ENCODE measurements around the gene ITPKB. TPM values are rescaled to one million over a fixed set of nuclear protein-coding genes. Genes with fewer than 3 reads are reported as not detected.

ITPKB gene
- total RNA-seq, 1 donor from 2014 or later, result 44.1 TPM

DNA sequence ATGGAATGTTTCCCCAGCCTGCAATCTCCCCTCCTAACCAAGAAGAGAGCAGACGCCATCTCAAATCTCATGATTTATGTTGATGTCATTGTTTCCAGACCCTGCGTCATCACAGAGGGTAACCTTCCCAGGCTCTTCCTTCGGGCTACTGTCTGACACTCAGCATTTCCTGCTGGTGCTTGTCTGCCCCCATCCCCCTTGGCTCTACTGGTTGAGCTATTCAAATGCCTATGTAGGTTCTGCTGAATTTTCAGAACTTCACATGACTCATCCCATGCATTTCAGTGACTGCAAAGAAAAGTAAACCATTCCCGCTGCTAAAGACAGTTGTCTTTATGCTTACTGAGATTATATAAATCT lies 24.8 kb upstream of the ITPKB start:
- TF ChIP-seq, protein P1, sequence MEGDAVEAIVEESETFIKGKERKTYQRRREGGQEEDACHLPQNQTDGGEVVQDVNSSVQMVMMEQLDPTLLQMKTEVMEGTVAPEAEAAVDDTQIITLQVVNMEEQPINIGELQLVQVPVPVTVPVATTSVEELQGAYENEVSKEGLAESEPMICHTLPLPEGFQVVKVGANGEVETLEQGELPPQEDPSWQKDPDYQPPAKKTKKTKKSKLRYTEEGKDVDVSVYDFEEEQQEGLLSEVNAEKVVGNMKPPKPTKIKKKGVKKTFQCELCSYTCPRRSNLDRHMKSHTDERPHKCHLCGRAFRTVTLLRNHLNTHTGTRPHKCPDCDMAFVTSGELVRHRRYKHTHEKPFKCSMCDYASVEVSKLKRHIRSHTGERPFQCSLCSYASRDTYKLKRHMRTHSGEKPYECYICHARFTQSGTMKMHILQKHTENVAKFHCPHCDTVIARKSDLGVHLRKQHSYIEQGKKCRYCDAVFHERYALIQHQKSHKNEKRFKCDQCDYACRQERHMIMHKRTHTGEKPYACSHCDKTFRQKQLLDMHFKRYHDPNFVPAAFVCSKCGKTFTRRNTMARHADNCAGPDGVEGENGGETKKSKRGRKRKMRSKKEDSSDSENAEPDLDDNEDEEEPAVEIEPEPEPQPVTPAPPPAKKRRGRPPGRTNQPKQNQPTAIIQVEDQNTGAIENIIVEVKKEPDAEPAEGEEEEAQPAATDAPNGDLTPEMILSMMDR (IDR thresholded peaks at IDR 0.05), result no peak
- H3K4me1 ChIP-seq, result no peaks in the 10 kb centered on the region
- intact Hi-C loops (cut with DNase I), result no loop called here
- H3K4me3 ChIP-seq, result no peak overlapping the region
- no peaks in the 10 kb centered on the region for H3K36me3 ChIP-seq
- DNase-seq, result no peak
- ATAC-seq, result no peak
- no peak overlapping the region for H3K27ac ChIP-seq
- no peaks in the 10 kb centered on the region for H3K9me3 ChIP-seq
- no peaks in the 10 kb centered on the region for H3K27me3 ChIP-seq

DNA sequence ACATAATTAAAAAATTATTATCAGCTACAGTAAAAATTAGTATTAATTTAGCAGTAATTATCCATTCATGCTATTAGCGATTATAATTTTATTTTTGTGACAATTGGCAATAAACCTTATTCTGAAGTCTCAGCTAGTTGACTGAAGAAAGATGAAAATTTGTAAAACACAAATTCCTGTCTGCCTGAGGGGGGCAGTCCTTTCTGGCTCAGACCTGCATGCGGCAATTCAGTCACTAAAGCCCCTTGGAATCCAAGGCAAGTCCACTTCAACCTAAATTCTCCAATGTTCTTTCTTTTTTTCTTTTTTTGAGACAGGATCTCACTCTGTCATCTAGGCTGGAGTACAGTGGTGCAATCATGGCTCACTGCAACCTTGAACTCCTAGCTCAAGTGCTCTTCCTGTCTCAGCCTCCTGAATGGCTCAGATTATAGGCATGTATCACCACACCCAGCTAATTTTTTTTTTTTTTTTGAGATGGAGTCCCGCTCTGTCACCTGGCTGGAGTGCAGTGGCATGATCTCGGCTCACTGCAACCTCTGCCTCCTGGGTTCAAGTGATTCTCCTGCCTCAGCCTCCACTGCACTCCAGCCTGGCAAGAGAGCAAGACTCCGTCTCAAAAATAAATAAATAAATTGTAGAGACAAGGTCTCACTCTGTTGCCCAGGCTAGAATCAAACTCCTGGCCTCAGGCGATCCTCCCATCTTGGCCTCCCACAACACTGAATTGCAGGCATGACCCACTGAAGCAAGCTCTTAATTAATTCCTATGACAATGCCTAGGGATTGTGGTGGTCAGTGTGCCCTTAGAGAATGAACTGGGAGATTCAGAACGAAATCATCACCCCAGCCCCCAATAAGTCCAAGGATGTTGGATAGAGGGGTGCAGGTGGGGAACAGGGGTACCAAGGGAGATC lies 24.2 kb upstream of the ITPKB start:
- H3K9me3 ChIP-seq, result no peaks in the 10 kb centered on the region
- TF ChIP-seq, protein P1 (IDR thresholded peaks at IDR 0.05), result no peak
- no peaks in the 10 kb centered on the region for H3K36me3 ChIP-seq
- no peaks in the 10 kb centered on the region for H3K4me1 ChIP-seq
- intact Hi-C loops (cut with DNase I), result no loop called here
- DNase-seq, result no peak
- no peak for ATAC-seq
- no peaks in the 10 kb centered on the region for H3K27me3 ChIP-seq
- no peak overlapping the region for H3K27ac ChIP-seq
- H3K4me3 ChIP-seq, result no peak overlapping the region

DNA sequence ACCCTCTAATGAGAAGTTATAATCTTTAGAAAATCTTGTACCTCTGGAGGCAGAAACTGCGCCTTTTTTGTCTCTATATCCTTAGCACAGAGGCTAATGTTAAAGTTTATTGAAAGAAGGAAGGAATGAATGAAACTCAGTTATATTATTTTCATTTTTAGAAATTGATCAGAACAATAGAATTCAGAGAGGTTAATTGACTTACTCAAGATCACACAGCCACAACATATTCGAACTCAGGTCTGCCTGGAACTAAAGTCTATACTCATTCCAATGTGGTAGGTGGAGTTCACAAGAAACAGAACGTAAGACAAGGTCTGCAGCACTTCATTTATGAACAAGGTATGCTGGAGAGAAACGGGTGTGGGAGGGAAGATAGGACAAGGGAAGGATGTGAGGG lies 23.0 kb upstream of the ITPKB start:
- DNase-seq (no peak), ATAC-seq (no peak)
- Histone ChIP-seq H3K36me3 (no peaks in the 10 kb centered on the region), H3K4me1 (no peaks in the 10 kb centered on the region), H3K27me3 (no peaks in the 10 kb centered on the region), H3K9me3 (no peaks in the 10 kb centered on the region), H3K4me3 (no peak overlapping the region), H3K27ac (no peak overlapping the region)
- TF ChIP-seq, protein P1 (IDR thresholded peaks at IDR 0.05), result no peak
- intact Hi-C loops (cut with DNase I), result no loop called here

DNA sequence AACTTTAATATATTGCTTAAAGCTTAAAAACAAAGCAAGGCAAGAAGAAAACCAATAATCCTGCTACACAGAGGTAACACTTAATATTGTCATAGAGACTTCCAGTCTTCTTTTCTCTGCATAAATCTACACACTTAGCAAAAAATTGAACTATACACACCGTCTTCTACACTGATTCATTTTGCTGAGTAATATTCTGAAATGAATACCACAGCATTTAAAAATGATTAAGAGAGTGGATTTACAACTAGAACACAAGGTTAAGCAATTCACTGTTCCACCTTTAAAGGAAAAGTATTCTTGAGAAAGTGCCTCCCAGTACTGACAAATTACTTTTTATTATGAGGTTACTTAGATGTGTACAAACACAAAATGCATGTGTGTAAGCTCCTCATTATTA lies 22.2 kb upstream of the ITPKB start:
- no peak for ATAC-seq
- intact Hi-C loops (cut with DNase I), result no loop called here
- no peaks in the 10 kb centered on the region for H3K36me3 ChIP-seq
- H3K4me1 ChIP-seq, result no peaks in the 10 kb centered on the region
- no peak overlapping the region for H3K4me3 ChIP-seq
- no peak for DNase-seq
- H3K27me3 ChIP-seq, result no peaks in the 10 kb centered on the region
- H3K9me3 ChIP-seq, result no peaks in the 10 kb centered on the region
- TF ChIP-seq, protein P1 (IDR thresholded peaks at IDR 0.05), result no peak
- H3K27ac ChIP-seq, result no peak overlapping the region

DNA sequence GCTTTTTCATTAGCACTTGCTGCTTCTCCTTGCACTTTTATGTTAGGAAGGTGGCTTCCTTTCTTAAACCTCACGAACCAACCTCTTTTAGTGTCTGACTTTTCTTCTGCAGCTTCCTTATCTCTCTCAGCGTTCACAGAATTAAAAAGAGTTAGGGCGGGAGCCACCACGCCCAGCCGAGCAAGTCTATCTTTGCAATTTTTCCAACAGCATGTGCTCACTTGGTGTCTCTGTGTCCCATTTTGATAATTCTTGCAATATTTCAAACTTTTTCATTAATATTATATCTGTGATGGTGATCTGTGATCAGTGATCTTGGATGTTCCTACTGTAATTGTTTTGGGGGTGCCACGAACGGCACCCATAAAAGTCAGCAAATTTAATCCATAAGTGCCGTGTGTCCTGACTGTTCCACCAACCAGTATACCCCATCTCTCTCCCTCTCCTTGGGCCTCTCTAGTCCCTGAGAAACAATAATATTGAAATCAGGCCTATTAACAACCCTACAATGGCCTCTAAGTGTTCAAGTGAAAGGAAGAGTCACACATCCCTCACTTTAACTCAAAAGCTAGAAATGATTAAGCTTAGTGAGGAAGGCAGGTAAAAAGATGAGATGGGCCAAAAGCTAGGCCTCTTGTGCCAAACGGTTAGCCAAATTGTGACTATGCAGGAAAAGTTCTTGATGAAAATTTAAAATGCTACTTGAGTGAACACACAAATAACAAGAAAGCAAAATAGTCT lies 15.9 kb upstream of the ITPKB start:
- H3K9me3 ChIP-seq, result no peaks in the 10 kb centered on the region
- no peak overlapping the region for H3K4me3 ChIP-seq
- ATAC-seq (no peak), DNase-seq (no peak)
- intact Hi-C loops (cut with DNase I), result no loop called here
- no peaks in the 10 kb centered on the region for H3K36me3 ChIP-seq
- no peak overlapping the region for H3K27ac ChIP-seq
- H3K4me1 ChIP-seq, result no peaks in the 10 kb centered on the region
- TF ChIP-seq, protein P1 (IDR thresholded peaks at IDR 0.05), result no peak
- H3K27me3 ChIP-seq, result no peaks in the 10 kb centered on the region
